Karpas-422 (cell line): ENCODE measurements around the gene KRTAP1-4. TPM values are rescaled to one million over a fixed set of nuclear protein-coding genes. Genes with fewer than 3 reads are reported as not detected.
"Not testable (repeated sequence)": the region's sequence is repeated elsewhere in the genome, so short reads cannot be mapped to it uniquely, and the experiment has no call there.

Source experiments
- DNase-seq: peaks from one replicate; pipeline ENCODE4 v3.0.0-alpha.2; 2015
- H2AFZ ChIP-seq: fragments of 200-600 bp; sonication (generic); 2 replicates; pipeline ENCODE4 v1.6.1; 2014; ENCODE audit warnings: antibody characterized with exemption, low read length, mixed read lengths
- H3K27ac ChIP-seq: fragments of 200-600 bp; sonication (generic); 2 replicates; pipeline ENCODE4 v1.5.1; 2014; ENCODE audit warnings: mild to moderate bottlenecking, low read length, moderate library complexity
- H3K27me3 ChIP-seq: fragments of 200-600 bp; sonication (generic); 2 replicates; pipeline ENCODE4 v1.6.1; 2014; ENCODE audit warnings: low read length, mixed read lengths
- H3K36me3 ChIP-seq: fragments of 200-600 bp; sonication (generic); 2 replicates; pipeline ENCODE4 v1.6.1; 2014; ENCODE audit warnings: low read length, mixed read lengths; ENCODE audit not compliant: insufficient read depth
- H3K4me1 ChIP-seq: fragments of 200-600 bp; sonication (generic); 2 replicates; pipeline ENCODE4 v1.6.1; 2014; ENCODE audit warnings: mild to moderate bottlenecking, low read length, mixed read lengths
- H3K4me2 ChIP-seq: fragments of 200-600 bp; sonication (generic); 2 replicates; pipeline ENCODE4 v1.6.1; 2014; ENCODE audit warnings: low read length, low read depth, mild to moderate bottlenecking; ENCODE audit not compliant: poor library complexity, severe bottlenecking
- H3K4me3 ChIP-seq: fragments of 200-600 bp; sonication (generic); 2 replicates; pipeline ENCODE4 v1.5.1; 2014; ENCODE audit warnings: mild to moderate bottlenecking, antibody characterized with exemption, low read length, mixed read lengths
- H3K79me2 ChIP-seq: fragments of 200-600 bp; sonication (generic); 2 replicates; pipeline ENCODE4 v1.6.1; 2014; ENCODE audit warnings: mild to moderate bottlenecking, low read length, mixed read lengths
- H3K9ac ChIP-seq: fragments of 200-600 bp; sonication (generic); 2 replicates; pipeline ENCODE4 v1.6.0; 2014; ENCODE audit warnings: low read length
- H3K9me2 ChIP-seq: fragments of 200-600 bp; sonication (generic), shearing (Covaris generic); replicated peaks from 2 replicates; pipeline ENCODE4 v1.6.0; 2014; ENCODE audit warnings: mild to moderate bottlenecking, low read length, moderate library complexity; ENCODE audit not compliant: insufficient read depth
- H3K9me3 ChIP-seq: fragments of 300-700, 200-600 bp; sonication (generic); 2 replicates; pipeline ENCODE4 v1.6.1; 2014; ENCODE audit warnings: low read length, mixed read lengths
- H4K20me1 ChIP-seq: fragments of 200-600 bp; sonication (generic); 2 replicates; pipeline ENCODE4 v1.6.1; 2014; ENCODE audit warnings: mild to moderate bottlenecking, antibody characterized with exemption, low read length, low read depth; ENCODE audit not compliant: insufficient read depth
- total RNA-seq: library from RNA; depleted of rRNA; stranded (reverse); fragments of >200 nt; shearing (Covaris generic); gene quantifications from 2 replicates; pipeline ENCODE4 v1.2.3, GENCODE V29; 2014; ENCODE audit warnings: low replicate concordance

Gene KRTAP1-4
- total RNA-seq, 1 experiment from 2014 or later = not detected

- H3K9ac ChIP-seq, H3K9me2 ChIP-seq, DNase-seq, H3K4me2 ChIP-seq, H3K27me3 ChIP-seq, H2AFZ ChIP-seq, H3K27ac ChIP-seq, H3K79me2 ChIP-seq, H3K4me3 ChIP-seq, H3K36me3 ChIP-seq, H3K4me1 ChIP-seq, H3K9me3 ChIP-seq, H4K20me1 ChIP-seq: not testable (repeated sequence)
Observed at GRCh38 chr17:41055130-41055529, 25.1 kb upstream of the KRTAP1-4 start, which contains the start of gene KRTAP2-2. Gene KRTAP2-2, minus strand, starts transcription at chr17:41055230. Its CDS starts 19 bp downstream, at chr17:41055211.

GRCh38 chr17:41054556-41054955, 24.6 kb upstream of the KRTAP1-4 start:
- not testable (repeated sequence) for H3K27ac ChIP-seq, H3K4me3 ChIP-seq, H3K36me3 ChIP-seq, H2AFZ ChIP-seq, H3K4me2 ChIP-seq, H4K20me1 ChIP-seq, H3K9ac ChIP-seq, H3K4me1 ChIP-seq, H3K79me2 ChIP-seq, H3K9me2 ChIP-seq, H3K27me3 ChIP-seq, H3K9me3 ChIP-seq, DNase-seq

GRCh38 chr17:41054025-41054424, 24.0 kb upstream of the KRTAP1-4 start:
- Histone ChIP-seq H3K4me2 (no peak overlapping the region), H3K36me3 (no peaks in the 10 kb centered on the region), H3K27ac (no peak overlapping the region), H3K9ac (no peak overlapping the region), H3K9me2 (no peaks in the 10 kb centered on the region), H3K79me2 (no peaks in the 10 kb centered on the region), H4K20me1 (no peaks in the 10 kb centered on the region), H2AFZ (no peak overlapping the region), H3K4me3 (no peak overlapping the region), H3K4me1 (no peaks in the 10 kb centered on the region), H3K27me3 (no peaks in the 10 kb centered on the region), H3K9me3 (no peaks in the 10 kb centered on the region)
- peak; percentile 27 for DNase-seq

- Histone ChIP-seq H3K9me2 (no peaks in the 10 kb centered on the region), H3K4me1 (no peaks in the 10 kb centered on the region), H3K27ac (no peak overlapping the region), H3K36me3 (no peaks in the 10 kb centered on the region), H3K4me2 (no peak overlapping the region), H4K20me1 (no peaks in the 10 kb centered on the region), H3K79me2 (no peaks in the 10 kb centered on the region), H3K9ac (no peak overlapping the region), H3K27me3 (no peaks in the 10 kb centered on the region), H3K9me3 (no peaks in the 10 kb centered on the region), H2AFZ (no peak overlapping the region), H3K4me3 (no peak overlapping the region)
- no peak for DNase-seq
Observed at GRCh38 chr17:41052566-41052965, 22.6 kb upstream of the KRTAP1-4 start.

- no peaks in the 10 kb centered on the region for H3K36me3 ChIP-seq
- H3K4me1 ChIP-seq = no peaks in the 10 kb centered on the region
- H3K4me2 ChIP-seq = no peak overlapping the region
- no peak overlapping the region for H3K27ac ChIP-seq
- H3K9me3 ChIP-seq = no peaks in the 10 kb centered on the region
- no peaks in the 10 kb centered on the region for H4K20me1 ChIP-seq
- H2AFZ ChIP-seq = no peak overlapping the region
- H3K79me2 ChIP-seq = no peaks in the 10 kb centered on the region
- no peak overlapping the region for H3K9ac ChIP-seq
- H3K27me3 ChIP-seq = no peaks in the 10 kb centered on the region
- H3K4me3 ChIP-seq = no peak overlapping the region
- DNase-seq = peak; percentile 10
- no peaks in the 10 kb centered on the region for H3K9me2 ChIP-seq
Observed at GRCh38 chr17:41049110-41049509, 19.1 kb upstream of the KRTAP1-4 start.

GRCh38 chr17:41048441-41048840, 18.4 kb upstream of the KRTAP1-4 start:
- no peaks in the 10 kb centered on the region for H4K20me1 ChIP-seq
- H3K27me3 ChIP-seq = no peaks in the 10 kb centered on the region
- H3K9me3 ChIP-seq = no peaks in the 10 kb centered on the region
- H2AFZ ChIP-seq = no peak overlapping the region
- no peak overlapping the region for H3K9ac ChIP-seq
- H3K4me1 ChIP-seq = no peaks in the 10 kb centered on the region
- no peaks in the 10 kb centered on the region for H3K36me3 ChIP-seq
- H3K4me3 ChIP-seq = no peak overlapping the region
- H3K27ac ChIP-seq = no peak overlapping the region
- no peaks in the 10 kb centered on the region for H3K79me2 ChIP-seq
- H3K4me2 ChIP-seq = no peak overlapping the region
- peak; percentile 1 for DNase-seq
- no peaks in the 10 kb centered on the region for H3K9me2 ChIP-seq

GRCh38 chr17:41046735-41047465, 16.9 kb upstream of the KRTAP1-4 start, which contains the start of gene KRTAP2-1:
Gene KRTAP2-1, minus strand, starts transcription at chr17:41047316. Its CDS starts 49 bp downstream, at chr17:41047267.
- H2AFZ ChIP-seq, H3K27ac ChIP-seq, H3K4me1 ChIP-seq, H3K4me3 ChIP-seq, H3K79me2 ChIP-seq, H3K4me2 ChIP-seq, H3K9ac ChIP-seq, H3K27me3 ChIP-seq, H3K9me3 ChIP-seq, H3K36me3 ChIP-seq, H4K20me1 ChIP-seq, H3K9me2 ChIP-seq: not testable (repeated sequence)
- peak; percentile 30 for DNase-seq

GRCh38 chr17:41042953-41043352, 13.0 kb upstream of the KRTAP1-4 start:
- H3K27me3 ChIP-seq = no peaks in the 10 kb centered on the region
- no peaks in the 10 kb centered on the region for H3K36me3 ChIP-seq
- H2AFZ ChIP-seq = no peak overlapping the region
- H3K9me2 ChIP-seq = no peaks in the 10 kb centered on the region
- H3K4me2 ChIP-seq = no peak overlapping the region
- no peaks in the 10 kb centered on the region for H3K9me3 ChIP-seq
- DNase-seq = no peak
- H3K27ac ChIP-seq = no peak overlapping the region
- H3K4me3 ChIP-seq = no peak overlapping the region
- H3K9ac ChIP-seq = no peak overlapping the region
- no peaks in the 10 kb centered on the region for H3K4me1 ChIP-seq
- H3K79me2 ChIP-seq = no peaks in the 10 kb centered on the region
- H4K20me1 ChIP-seq = no peaks in the 10 kb centered on the region
